CD14-positive monocyte (primary cell): Measurements from ENCODE around the gene MED14. TPM values are rescaled to one million over a fixed set of nuclear protein-coding genes. Genes with fewer than 3 reads are reported as not detected.

Source experiments
- DNase-seq, 3 donors: peaks; one replicate each; pipeline ENCODE4 v3.0.0-alpha.2; 2011 to 2022
- H2AFZ ChIP-seq: 2 replicates; pipeline ENCODE4 v1.6.0; 2012; ENCODE audit warnings: mild to moderate bottlenecking, low read depth, low read length, inconsistent platforms; ENCODE audit not compliant: insufficient read depth, poor library complexity, severe bottlenecking
- H3K27ac ChIP-seq, 2 donors: 1 replicate in 1 of 2; 2 replicates in 1 of 2; pipeline ENCODE4 v1.5.1; 2012 to 2013; ENCODE audit warnings: low read length in 2 of 2, control low read depth in 1 of 2, inconsistent platforms in 1 of 2, low read depth in 1 of 2, mild to moderate bottlenecking in 1 of 2
- H3K27me3 ChIP-seq, 2 donors: one replicate each; pipeline versions ENCODE4 v1.6.0 to v1.6.1; 2011 to 2013; ENCODE audit warnings: low read length in 2 of 2; ENCODE audit not compliant: control insufficient read depth in 2 of 2, insufficient read depth in 2 of 2
- H3K36me3 ChIP-seq, 2 donors: replicated peaks in 1 of 2; 1 replicate in 1 of 2; 2 replicates in 1 of 2; pipeline versions ENCODE4 v1.5.1 to v1.6.1; 2012 to 2013; ENCODE audit warnings: low read length in 2 of 2, control low read depth in 1 of 2, inconsistent platforms in 1 of 2, mild to moderate bottlenecking in 1 of 2; ENCODE audit not compliant: insufficient read depth in 2 of 2, control insufficient read depth in 1 of 2
- H3K4me1 ChIP-seq, 2 donors: 1 replicate in 1 of 2; 2 replicates in 1 of 2; pipeline versions ENCODE4 v1.5.1 to v1.6.1; 2012 to 2013; ENCODE audit warnings: low read length in 2 of 2, control low read depth in 1 of 2, inconsistent platforms in 1 of 2, mild to moderate bottlenecking in 1 of 2, moderate library complexity in 1 of 2; ENCODE audit not compliant: insufficient read depth in 2 of 2, control insufficient read depth in 1 of 2
- H3K4me2 ChIP-seq: replicated peaks from 2 replicates; pipeline ENCODE3; 2012; ENCODE audit warnings: low read length, moderate library complexity, mild to moderate bottlenecking; ENCODE audit not compliant: poor library complexity, severe bottlenecking; ENCODE audit errors: extremely low read depth
- H3K4me3 ChIP-seq, 3 experiments: fragments of 200-600 bp in 1 of 3; sonication (generic) in 1 of 3; replicated peaks in 1 of 3; 1 replicate in 2 of 3; 2 replicates in 1 of 3; pipeline ENCODE4 v1.5.1; 2011 to 2013; ENCODE audit warnings: low read length in 3 of 3, mild to moderate bottlenecking in 3 of 3, control low read depth in 2 of 3, low read depth in 2 of 3, inconsistent platforms in 1 of 3, moderate library complexity in 1 of 3
- H3K79me2 ChIP-seq: 2 replicates; pipeline ENCODE4 v1.6.0; 2012; ENCODE audit warnings: mild to moderate bottlenecking, control low read depth, inconsistent platforms, low read length, moderate library complexity; ENCODE audit not compliant: insufficient read depth
- H3K9ac ChIP-seq: 2 replicates; pipeline ENCODE4 v1.6.0; 2017; ENCODE audit warnings: low read length, mild to moderate bottlenecking; ENCODE audit not compliant: insufficient read depth, poor library complexity, severe bottlenecking
- H3K9me3 ChIP-seq, 2 donors: replicated peaks in 1 of 2; 1 replicate in 1 of 2; 2 replicates in 1 of 2; pipeline versions ENCODE4 v1.5.1 to v1.6.1; 2012 to 2013; ENCODE audit warnings: low read length in 2 of 2, control low read depth in 1 of 2; ENCODE audit not compliant: control insufficient read depth in 1 of 2, insufficient read depth in 1 of 2
- H4K20me1 ChIP-seq: 2 replicates; pipeline ENCODE4 v1.6.0; 2012; ENCODE audit warnings: mild to moderate bottlenecking, low read length, control low read depth, moderate library complexity; ENCODE audit not compliant: insufficient read depth
- H3K27ac Mint-ChIP-seq, 7 donors: one replicate each; pipeline ENCODE4 v1.8.0; 2020; ENCODE audit warnings: mild to moderate bottlenecking in 7 of 7, mixed read lengths in 7 of 7, moderate library complexity in 6 of 7, inconsistent platforms in 2 of 7
- H3K27me3 Mint-ChIP-seq, 3 donors: one replicate each; pipeline ENCODE4 v1.8.0; 2021 to 2022; ENCODE audit warnings: low read depth in 3 of 3, mild to moderate bottlenecking in 3 of 3, mixed read lengths in 3 of 3, moderate library complexity in 3 of 3, inconsistent platforms in 1 of 3
- H3K36me3 Mint-ChIP-seq, 2 donors: one replicate each; pipeline ENCODE4 v1.8.0; 2020; ENCODE audit warnings: mixed read lengths in 2 of 2, inconsistent platforms in 1 of 2, mild to moderate bottlenecking in 1 of 2
- H3K4me1 Mint-ChIP-seq: one replicate; pipeline ENCODE4 v1.8.0; 2020; ENCODE audit warnings: mild to moderate bottlenecking, mixed read lengths
- H3K4me3 Mint-ChIP-seq, 2 donors: one replicate each; pipeline ENCODE4 v1.8.0; 2020; ENCODE audit warnings: mild to moderate bottlenecking in 2 of 2, mixed read lengths in 2 of 2, moderate library complexity in 1 of 2
- H3K9me3 Mint-ChIP-seq, 7 donors: one replicate each; pipeline ENCODE4 v1.8.0; 2020 to 2022; ENCODE audit warnings: mixed read lengths in 7 of 7, mild to moderate bottlenecking in 6 of 7, moderate library complexity in 6 of 7, inconsistent platforms in 2 of 7
- WGBS: methylation state at CpG from one replicate; pipeline ENCODE4 v1.1.5; 2013; ENCODE audit warnings: missing lambda C conversion rate; ENCODE audit not compliant: insufficient coverage; 5-methylcytosine and 5-hydroxymethylcytosine counted together
- intact Hi-C, 2 donors: fragments of 100-400 bp; cut with micrococcal nuclease; formaldehyde crosslinking; loops; one replicate each; pipeline versions ENCODE4 v1.15.0 to v1.15.1; 2023
- polyA plus RNA-seq, 3 donors: library from polyadenylated mRNA; depleted of rRNA in 1 of 3; unstranded in 2 of 3; stranded (reverse) in 1 of 3; fragments of 300-500 nt in 2 of 3; fragments of >200 nt in 1 of 3; fragmentation: Illumina TruSeq in 2 of 3; gene quantifications; 1 replicate in 2 of 3; 2 replicates in 1 of 3; pipeline ENCODE4 v1.2.3, GENCODE V29; 2012 to 2021
- TF ChIP-seq, protein P1 (sequence below): fragments of 200-600 bp; IDR thresholded peaks from one replicate; pipeline ENCODE4 v1.8.0; 2022; ENCODE audit warnings: antibody characterized with exemption, mild to moderate bottlenecking

MED14 gene
- polyA plus RNA-seq, 3 donors = 3.6 to 20.4 (median 6.8) TPM

DNA sequence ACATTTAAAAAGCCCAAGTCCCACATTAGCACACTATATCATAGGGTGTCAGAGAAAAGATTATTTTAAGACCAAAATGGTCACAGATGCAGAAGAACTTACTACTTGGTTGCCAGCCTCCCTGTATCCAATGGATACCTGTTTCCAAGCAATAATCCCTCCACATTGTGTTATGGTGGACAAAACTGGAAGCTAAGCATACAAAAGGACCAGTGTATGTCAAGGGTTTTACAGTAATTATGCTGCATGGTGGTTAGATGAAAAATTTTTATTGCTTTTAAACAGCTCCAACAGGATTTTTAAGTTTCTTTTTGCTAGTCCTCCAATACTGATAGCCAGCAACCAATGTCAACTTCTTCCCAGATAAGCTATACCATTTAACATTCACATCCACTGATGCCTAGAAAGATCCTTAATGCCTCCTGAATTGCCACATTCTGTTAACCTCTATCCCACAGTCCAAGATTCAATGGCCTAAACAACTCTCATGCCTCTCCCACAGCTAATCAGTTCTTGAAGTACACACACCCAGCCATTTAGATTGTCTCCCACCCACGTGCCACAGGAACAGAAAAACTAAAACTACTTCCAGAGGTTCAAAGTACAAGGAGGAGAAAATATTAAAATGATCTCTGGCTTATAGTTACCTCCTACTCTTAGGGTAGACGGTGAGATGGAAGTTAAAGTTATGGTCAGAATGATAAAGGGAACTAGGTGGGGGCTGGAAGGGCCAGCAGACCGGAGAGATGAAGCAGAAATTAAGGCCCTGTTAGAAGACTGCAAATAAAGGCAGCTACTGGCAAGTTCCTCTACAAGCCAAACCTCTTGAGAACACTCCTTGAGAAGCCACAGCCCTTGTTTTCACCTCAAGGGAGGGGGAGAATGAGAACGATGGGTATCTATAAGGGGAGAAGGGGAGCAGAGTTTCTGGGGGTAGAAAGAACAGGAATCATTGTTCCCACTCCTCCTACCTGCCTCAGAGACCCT lies 5.5 kb downstream of the MED14 start:
- Histone ChIP-seq H3K4me1 (peaks cover 12 to 24% of the 10 kb centered on the region in 2 donors), H3K36me3 (peaks cover 8 to 23% of the 10 kb centered on the region in 2 donors), H4K20me1 (peaks cover 67% of the 10 kb centered on the region), H3K9me3 (no peaks in the 10 kb centered on the region), H3K79me2 (peaks cover 69% of the 10 kb centered on the region), H3K4me3 (no peak overlapping the region), H3K9ac (no peak overlapping the region), H3K4me2 (no peak overlapping the region), H2AFZ (no peak overlapping the region), H3K27ac (peak overlapping the region in 1 of 2 donors; percentile 7), H3K27me3 (peaks cover 0 to 61% of the 10 kb centered on the region in 2 donors)
- Mint-ChIP-seq H3K4me1 (peaks cover 45% of the 10 kb centered on the region), H3K36me3 (peaks cover 17 to 29% of the 10 kb centered on the region in 2 donors), H3K4me3 (no peak overlapping the region), H3K27me3 (peaks cover 0 to 53% (median 0%) of the 10 kb centered on the region in 3 donors), H3K27ac (peak overlapping the region in 4 of 7 donors; percentile 38 to 52 (median 44)), H3K9me3 (peaks cover 0 to 3% (median 0%) of the 10 kb centered on the region in 7 donors)
- intact Hi-C loops = loop anchor here (10.0 kb wide), 3 partner anchors 75 to 395 kb away; partner anchors contain the start of gene CXorf38 (in 1 of the 2)
- WGBS = no CpG with 5 or more reads among the region's 4 CpGs
- TF ChIP-seq, protein P1, sequence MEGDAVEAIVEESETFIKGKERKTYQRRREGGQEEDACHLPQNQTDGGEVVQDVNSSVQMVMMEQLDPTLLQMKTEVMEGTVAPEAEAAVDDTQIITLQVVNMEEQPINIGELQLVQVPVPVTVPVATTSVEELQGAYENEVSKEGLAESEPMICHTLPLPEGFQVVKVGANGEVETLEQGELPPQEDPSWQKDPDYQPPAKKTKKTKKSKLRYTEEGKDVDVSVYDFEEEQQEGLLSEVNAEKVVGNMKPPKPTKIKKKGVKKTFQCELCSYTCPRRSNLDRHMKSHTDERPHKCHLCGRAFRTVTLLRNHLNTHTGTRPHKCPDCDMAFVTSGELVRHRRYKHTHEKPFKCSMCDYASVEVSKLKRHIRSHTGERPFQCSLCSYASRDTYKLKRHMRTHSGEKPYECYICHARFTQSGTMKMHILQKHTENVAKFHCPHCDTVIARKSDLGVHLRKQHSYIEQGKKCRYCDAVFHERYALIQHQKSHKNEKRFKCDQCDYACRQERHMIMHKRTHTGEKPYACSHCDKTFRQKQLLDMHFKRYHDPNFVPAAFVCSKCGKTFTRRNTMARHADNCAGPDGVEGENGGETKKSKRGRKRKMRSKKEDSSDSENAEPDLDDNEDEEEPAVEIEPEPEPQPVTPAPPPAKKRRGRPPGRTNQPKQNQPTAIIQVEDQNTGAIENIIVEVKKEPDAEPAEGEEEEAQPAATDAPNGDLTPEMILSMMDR = no peak
- DNase-seq = no peak

DNA sequence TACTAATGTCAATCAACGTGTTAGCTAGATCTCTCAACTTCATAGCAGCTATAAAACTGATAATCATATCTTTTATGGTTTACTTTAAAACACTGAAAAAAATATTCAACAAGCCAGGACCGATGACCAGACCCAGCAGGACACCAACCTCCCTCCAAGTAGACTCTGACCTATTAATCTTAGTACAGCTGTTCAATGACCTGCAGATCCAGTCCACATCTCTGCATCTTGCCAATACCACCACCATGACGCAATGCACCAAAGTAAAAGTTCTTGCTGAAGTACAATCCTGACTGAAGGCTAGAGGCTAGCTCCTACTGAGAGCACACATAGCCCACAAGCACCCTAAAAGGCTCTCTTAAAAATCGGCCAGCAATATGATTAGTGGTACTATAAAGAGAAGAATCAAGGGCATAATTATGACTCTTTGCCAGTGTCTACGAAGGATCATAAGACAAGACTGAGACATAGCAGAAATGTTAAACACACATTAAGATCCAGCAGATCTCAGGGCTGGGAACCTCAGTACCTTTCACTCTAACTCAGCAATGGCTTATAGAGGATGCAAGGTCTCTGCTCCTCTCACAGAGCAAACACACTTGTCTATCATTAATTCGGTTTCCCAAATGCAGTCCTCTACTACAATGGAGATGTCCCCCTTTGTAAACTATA lies 7.6 kb downstream of the MED14 start:
- Mint-ChIP-seq H3K4me3 (no peak overlapping the region), H3K27ac (peak overlapping the region in 4 of 7 donors; percentile 15 to 74 (median 46)), H3K9me3 (peaks cover 0 to 3% (median 0%) of the 10 kb centered on the region in 7 donors), H3K27me3 (peaks cover 0 to 48% (median 0%) of the 10 kb centered on the region in 3 donors), H3K36me3 (peaks cover 28 to 46% of the 10 kb centered on the region in 2 donors), H3K4me1 (peaks cover 29% of the 10 kb centered on the region)
- H3K27me3 ChIP-seq = peaks cover 0 to 50% of the 10 kb centered on the region in 2 donors
- intact Hi-C loops = no loop called here
- peaks cover 62% of the 10 kb centered on the region for H3K79me2 ChIP-seq
- H3K9ac ChIP-seq = no peak overlapping the region
- H3K4me1 ChIP-seq = peaks cover 5 to 6% of the 10 kb centered on the region in 2 donors
- no peak for DNase-seq
- H3K4me3 ChIP-seq = no peak overlapping the region
- peaks cover 13 to 23% of the 10 kb centered on the region in 2 donors for H3K36me3 ChIP-seq
- no peak overlapping the region for H3K4me2 ChIP-seq
- no peaks in the 10 kb centered on the region for H3K9me3 ChIP-seq
- TF ChIP-seq, protein P1 = no peak
- WGBS = no CpG with 5 or more reads among the region's 6 CpGs
- peaks cover 63% of the 10 kb centered on the region for H4K20me1 ChIP-seq
- H2AFZ ChIP-seq = no peak overlapping the region
- peak overlapping the region in 1 of 2 donors; percentile 40 for H3K27ac ChIP-seq
